CMK (cell line): ENCODE measurements around the gene RSPRY1.

Experiments used
- DNase-seq: peaks from one replicate; pipeline ENCODE4 v3.0.0-alpha.2; 2010; ENCODE audit warnings: low read depth

The RSPRY1 gene

DNA sequence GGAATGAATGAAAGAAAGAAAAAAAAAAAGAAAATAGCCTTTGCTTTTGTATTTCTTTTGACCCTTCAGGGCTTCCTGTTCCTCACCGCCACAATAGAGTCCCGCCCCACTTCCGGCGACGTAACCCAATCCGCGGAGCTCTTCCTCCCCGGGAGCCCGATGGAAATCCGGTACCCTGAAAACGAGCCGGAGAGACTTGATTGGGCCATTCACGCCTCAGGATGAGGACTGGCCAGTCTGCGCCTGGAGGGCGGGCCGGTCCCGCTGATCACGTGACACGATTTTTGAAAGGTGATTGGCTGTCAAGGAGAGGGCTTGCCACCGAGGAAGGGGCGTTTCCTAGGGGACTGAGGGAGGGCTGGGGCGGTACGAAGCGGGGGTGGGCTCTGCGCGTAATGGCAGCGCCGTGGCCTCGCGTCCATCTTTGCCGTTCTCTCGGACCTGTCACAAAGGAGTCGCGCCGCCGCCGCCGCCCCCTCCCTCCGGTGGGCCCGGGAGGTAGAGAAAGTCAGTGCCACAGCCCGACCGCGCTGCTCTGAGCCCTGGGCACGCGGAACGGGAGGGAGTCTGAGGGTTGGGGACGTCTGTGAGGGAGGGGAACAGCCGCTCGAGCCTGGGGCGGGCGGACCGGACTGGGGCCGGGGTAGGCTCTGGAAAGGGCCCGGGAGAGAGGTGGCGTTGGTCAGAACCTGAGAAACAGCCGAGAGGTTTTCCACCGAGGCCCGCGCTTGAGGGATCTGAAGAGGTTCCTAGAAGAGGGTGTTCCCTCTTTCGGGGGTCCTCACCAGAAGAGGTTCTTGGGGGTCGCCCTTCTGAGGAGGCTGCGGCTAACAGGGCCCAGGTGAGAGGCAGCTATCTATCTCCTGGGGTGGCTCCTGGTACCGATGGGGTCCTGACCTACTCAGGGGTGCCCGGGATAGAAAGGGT, at the start of gene RSPRY1, which contains the start of gene PSME3IP1:
TSS of gene RSPRY1 (plus strand) at position 385 of the 927 bp plus-strand sequence. CDS start 18,330 bp downstream, outside the sequence.
TSS of gene PSME3IP1 (minus strand) at position 95 of the 927 bp plus-strand sequence. CDS start 12,185 bp downstream, outside the sequence.
- peak; percentile 99 for DNase-seq

DNA sequence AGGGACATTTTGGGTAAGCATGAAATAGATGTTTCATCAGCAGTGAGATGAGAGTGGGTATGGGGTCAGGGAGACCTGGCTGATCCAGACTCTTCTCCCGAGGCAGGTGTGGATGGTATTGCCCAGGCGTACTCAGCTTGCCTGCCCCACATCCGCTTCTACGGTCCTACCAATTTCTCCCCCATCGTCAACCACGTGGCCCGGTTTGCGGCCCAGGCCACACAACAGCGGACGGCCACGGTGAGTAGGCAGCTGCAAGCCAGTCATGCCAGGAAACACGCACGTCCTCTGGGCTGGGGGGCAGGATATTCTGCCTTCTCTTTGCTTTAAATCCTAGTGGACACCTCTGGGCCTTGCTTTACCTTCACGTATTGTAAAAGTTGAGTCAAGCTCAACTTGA, 49.1 kb upstream of the RSPRY1 start:
- no peak for DNase-seq

DNA sequence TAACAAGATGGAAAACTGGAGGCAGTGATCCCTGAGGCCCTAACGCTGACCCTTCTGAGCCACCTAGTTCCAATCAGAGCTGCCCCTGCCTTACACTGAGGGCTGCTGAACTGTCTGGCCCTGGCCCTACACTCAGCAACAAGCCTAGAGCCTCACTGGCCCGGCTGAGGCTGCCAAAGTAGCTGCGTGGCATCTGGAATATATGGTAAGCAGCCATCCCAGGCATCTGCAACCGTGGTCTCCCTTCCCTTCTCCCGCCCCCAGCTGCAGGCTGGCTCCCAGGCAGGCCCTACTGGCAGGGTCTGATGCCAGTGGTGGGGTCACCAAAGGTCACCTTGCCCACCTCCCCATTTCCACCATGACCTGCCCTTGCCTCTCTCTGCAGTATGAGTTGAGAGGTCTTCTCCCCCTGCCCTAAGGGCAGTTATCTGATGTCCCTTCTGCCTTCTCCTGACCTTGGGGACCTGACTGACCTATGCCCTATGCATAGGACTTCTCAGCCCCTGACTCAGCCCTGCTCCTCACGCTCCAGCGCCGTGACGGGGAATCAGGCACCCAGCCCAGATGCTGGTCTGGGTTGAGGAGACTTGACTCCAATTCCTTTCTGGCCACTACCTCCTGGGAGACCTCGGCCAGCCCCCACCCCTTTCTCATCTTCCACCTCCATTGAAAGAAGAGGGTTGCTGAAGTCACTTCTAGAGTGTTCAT, 48.4 kb upstream of the RSPRY1 start:
- DNase-seq = no peak

DNA sequence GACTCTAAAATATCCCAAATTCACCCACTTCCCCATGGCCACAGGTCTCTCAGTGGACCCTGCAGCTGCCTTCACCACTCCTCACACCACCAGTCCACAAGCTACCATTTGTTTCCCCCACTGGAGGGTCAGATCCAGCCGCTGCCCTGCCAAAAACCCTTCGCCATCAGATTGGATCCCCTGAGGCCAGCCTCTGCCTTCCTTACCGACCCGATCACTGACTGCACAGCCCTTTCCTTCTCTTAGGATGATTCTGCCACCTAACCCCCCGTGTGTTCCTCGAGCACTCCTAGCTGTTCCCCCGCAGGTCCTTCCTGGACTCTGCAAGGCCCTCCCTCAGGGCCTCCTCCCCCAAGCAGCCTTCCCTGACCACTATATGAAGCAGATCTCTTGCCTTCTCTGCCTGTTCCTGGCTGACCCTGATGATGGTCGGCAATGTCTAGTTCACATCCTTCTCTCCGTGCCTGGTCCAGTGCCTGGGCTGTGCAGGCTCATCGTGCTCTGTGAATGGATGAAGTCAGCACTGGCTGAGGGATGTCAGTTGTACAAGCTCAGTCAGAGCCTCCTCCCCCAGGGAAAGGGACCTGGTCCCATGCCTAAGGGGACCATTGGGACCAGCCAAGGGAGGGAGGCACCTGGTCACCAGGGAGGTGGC, 47.7 kb upstream of the RSPRY1 start:
- no peak for DNase-seq

DNA sequence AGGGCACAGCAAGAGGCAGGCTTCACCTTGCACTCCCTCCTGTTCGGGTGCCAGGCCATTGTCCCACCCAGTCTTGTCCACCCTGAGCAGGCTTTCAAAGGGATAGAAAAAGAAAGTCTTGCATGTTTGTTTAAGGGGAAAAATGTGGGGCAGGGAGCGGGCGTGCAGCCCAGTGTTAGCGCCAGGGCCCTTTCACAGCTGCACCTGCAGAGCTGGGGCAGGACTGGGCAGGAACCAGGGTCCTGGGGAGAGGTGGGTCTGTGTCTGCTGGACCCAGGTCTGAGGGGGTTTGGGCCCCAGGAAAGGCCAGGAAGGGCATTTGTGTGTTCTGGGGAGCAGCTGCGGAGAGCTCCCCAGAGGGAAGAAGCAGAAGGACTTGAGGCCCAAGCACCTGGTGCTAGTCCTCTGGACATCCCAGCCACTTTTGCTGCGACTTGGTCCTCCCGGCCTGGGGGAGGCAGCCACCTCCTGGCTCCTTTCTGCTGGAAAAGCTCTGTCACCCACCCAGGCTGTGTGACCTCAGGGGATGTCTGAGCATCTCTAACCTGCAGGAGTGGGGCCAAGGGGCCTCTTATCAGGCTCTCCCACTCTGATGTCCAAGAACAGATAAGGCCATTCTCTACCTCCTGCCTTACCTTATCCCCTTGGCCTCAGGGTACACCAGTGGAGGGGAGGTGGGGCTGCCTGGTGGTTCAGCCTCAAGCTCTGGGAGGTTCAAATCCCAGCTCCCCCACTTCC, 45.0 kb upstream of the RSPRY1 start:
- no peak for DNase-seq

DNA sequence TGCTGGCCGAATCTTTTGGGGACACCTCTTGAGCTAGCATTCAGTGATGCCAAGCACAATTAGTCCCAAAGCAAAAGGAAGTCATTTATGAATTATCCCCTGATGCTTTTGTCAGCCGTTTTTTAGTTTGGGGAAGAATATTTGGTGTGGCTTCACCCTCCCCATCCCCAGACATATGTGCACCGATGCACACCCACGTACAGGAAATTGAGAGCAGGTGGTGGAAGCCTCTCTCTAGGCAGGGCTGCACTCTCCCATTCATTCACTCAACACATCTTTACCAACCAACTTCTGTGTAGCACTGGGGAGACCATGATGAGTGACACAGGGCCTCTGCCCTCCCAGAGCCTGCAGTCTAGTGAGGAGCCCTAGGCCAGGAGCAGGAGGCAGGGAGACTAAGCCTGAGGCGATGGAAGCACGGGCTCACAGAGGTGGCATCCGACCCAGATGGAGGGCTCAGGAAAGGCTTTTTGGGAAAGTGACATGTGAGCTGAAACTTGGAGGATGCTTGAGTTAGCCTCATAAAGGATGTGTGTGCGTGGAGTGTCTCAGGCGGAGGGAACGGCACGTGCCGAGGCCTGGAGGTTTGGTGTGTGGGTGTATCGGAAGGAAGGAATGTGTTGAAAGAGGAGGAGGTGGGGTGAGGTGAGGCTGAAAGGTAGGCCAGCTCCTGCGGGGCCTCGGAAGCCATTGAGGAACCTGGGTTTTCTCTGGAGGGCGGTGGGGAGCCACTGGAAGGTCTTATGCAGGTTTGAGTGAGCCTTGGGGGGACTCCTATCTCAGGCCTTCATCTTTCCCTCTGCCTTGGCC, 44.1 kb upstream of the RSPRY1 start:
- DNase-seq = no peak

DNA sequence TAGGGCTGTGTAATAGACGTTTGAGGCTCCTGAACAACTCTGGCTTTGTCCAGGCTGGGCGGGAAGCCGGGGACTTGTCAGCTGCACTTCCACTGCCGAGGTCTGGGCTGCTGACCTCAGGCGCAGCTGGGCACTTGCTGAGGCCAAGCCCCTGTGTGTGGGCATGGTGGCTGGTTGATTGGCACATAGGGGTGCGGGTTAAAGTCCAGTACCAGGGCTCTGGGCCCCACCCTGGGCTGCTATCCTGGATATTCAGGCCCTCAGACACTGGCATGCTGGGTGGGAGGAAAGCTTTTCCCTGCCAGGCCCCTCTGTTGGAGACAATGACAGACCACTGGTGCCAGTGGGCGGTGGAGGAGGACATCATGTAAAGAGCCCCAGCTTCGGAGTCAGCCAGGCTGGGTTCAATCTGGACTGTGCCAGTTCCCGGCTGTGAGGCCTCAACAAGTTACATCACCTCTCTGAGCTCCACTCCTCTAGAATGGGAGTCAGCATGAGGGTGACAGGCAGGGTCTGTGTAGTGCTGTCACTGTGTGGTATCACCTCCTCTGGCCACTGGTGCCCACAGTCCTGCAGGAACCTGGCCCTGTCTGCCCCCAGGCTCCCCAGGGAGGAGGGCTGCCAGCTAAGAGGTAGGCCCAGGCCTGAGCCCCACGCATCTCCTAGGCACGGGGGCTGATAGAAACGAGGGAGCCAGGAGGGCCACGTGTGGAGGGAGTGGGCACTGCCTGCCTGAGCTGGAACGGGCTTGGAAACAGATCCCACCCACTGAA, 42.8 kb upstream of the RSPRY1 start:
- DNase-seq = no peak

DNA sequence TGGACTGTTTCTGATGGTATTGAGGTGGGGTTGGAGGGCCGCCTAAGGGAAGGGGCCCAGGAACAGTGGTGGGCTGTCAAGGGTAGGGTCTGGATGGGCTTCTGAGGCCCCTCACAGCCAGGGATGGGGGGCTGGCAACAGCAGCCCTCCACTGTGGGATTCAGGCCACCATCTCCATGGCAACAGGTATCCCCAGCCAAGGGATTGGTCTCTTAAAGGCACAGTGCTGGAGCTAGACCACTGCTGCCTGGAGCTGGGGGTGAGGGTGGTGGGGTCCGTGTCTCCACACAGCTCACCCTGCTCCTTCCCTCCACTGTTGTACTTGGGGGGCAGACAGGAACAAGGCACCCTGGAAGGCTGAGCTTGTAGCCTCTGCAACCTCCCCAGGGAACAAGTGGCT, 42.1 kb upstream of the RSPRY1 start:
- DNase-seq = no peak

DNA sequence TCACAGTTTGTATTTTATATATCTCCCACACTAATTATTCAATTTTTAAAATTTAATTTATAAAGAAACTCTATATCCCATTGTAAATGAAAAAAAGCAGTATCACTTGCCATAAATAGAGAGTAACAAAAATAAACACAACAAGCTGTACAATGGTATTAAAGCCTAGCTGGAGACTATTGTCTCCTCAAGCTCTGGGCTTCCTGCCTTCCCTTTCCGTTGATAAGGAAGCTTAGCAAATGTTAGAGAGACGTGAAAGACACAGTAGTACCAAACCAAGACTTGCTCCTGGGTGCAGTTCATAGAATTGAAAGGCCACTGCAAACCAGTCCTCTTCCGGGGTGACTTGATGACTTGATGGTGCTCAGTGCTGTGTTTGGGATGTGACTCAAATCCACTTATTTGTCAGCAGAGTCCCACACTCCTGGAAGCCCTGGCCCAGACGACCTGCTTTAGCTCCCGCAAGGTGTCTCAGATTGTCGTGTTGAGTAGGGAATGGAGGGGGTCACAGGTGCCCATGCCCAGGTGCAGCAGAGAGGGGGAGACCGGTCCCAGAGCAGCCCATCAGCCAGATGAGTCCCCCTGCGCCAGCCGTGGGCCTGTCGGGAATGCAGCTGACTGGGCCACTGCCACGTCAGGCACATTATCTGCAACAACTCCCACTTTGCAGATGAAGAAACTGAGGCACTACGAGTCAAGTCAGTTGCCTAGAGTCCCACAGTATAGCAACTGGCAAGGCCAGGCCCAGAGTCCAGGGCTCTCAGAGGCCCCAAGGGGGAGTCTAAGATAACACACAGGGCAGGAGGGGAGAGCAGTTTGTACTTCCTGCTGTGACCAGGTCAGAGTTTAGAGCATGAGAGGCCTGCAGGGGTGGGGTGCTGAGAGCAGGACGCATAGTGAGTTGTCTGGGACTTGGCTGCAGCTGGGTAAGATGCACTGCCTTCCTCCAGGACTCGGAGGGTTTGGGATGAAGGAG, 40.8 kb upstream of the RSPRY1 start:
- DNase-seq = peak; percentile 58

DNA sequence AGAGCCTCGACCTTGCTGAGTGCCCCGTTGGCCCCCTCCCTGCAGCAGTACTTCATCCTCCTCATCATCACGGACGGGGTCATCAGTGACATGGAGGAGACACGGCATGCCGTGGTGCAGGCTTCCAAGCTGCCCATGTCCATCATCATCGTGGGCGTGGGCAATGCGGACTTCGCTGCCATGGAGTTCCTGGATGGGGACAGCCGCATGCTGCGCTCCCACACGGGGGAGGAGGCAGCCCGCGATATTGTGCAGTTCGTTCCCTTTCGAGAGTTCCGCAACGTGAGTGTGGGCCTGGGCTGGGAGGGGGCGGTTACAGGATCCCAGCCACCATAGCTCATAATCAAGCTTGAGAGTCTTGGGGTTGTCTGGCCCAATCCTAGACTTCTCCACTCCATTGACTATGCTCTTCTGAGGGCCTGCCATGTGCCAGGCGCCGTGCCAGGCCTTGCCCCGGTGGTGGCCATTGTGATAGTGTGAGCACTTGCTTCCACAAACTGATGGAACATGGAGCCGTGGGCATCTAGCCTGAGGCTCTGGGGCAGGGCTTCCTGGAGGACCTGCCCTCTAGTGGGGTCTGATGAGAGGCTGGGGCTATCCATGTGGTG, 40.0 kb upstream of the RSPRY1 start:
- no peak for DNase-seq

DNA sequence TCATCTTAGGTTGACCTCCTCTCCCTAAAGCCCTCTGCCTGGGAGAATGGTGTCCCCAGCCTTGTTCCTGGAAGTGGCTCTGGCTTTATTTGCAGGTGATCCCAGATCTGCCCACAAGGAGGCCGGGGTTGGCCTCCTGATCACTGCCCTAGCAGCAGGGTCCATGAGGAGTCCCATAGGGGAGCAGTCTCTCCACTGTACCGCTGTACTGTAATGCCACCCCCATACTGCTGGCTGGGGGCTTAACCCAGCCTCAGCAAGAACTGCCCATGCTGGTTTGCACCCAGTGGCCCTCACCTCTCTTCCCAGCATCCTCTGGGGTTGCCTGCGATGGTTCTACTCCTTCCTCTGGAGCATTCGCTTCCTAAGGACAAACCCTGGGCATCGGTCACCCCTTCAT, 39.4 kb upstream of the RSPRY1 start:
- no peak for DNase-seq

DNA sequence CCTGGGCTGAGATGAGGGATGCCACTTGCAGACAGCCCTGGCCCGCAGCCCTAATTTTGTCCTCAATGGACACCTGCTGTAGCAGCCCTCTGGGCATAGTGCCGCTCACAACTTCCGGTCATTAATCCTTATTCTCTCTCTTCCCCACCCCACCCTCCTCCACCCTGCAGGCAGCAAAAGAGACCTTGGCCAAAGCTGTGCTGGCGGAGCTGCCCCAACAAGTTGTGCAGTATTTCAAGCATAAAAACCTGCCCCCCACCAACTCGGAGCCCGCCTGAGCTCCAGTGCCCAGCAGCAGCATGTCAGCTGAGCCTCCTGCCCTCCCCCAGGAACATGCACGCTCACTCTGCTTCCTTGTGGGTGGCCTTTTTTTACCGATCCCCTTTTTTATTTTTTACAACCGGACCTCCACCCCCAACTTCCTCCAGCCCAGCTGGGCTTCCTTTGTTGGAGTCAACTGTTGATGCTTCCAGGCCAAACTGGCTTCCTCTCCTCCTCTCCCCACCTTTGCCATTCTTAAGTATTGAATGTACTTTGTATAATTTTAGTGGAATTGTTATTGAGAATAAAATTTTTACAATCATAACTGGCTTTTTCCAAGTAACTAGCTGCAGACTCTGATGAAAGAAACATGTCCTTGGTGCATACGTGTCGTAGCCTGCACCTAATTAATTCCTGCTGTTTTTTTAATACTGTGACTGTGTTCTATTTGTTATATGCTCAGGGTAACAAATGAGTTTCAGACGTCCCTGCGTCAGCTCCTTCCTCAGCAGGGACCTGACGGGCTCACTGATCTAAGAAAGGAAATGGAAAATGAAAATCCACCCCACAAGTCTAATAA, 38.5 kb upstream of the RSPRY1 start:
- DNase-seq = no peak

DNA sequence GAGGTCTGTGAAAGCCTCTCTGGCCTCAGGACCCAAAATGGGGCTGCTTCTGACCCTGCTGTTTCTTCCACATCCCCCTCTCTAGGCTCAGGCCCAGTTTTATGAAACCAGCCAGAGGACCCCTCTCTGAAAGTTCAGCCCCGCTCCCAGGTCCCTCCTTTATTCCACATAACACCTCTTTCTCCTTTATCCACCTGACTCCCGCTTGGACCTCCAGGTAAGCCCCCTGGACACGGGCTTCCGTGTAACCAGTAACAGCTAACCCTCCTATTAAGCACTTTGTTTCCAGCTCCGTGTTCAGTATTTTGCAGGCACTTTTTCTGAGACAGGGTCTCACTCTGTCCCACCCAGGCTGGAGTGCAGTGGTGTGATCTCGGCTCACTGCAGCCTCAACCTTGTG, 37.6 kb upstream of the RSPRY1 start:
- DNase-seq = no peak

DNA sequence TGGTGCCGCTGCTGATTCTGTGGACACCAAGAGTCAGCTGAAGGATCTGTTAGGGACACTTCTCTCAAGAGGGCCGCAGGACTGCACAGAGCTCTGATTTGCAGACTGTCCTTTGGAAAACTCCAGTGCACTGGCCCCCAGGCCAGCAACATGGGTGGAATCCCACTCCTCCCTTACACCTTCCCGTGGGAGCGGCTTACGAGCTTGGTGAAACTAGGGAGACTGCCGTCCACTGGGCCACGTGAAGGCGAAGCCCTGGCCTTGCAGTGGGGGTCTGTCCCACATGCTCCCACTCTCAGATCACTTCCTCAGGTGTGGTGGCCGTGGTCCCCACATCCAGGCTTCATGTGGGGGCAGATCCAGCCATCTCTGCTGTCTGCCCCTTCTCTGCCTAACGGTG, 36.7 kb upstream of the RSPRY1 start:
- DNase-seq = no peak

DNA sequence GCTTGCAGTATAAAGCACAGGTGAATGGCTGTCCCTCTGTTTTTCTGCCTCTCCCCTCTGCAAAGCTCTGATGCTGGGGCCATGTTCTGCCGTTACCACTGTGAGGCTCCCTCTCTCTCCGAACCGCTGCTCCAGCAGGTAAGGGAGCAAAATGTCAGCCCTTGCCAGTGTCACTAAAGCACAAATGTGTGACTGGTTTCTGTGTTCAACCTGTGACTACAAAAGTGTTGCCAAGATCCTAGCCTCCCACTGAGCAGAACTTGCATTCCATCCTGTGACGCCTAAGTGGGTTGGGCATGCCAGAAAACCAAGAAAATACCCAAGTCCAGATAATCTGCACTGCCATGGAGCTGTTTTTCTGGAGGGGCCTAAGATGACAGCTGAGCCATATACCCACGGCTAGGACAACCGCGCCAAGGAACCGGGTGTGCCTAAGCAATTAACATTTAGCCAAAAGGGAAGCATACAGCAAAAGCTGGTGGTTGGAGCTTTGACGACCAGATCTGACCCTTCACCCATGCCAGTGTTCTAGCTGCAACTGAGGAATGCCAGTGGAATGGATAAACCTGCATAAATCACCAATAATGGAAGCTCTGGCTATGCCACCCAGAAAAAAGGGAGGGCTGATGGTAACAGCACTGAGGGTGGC, 35.3 kb upstream of the RSPRY1 start:
- DNase-seq = no peak

DNA sequence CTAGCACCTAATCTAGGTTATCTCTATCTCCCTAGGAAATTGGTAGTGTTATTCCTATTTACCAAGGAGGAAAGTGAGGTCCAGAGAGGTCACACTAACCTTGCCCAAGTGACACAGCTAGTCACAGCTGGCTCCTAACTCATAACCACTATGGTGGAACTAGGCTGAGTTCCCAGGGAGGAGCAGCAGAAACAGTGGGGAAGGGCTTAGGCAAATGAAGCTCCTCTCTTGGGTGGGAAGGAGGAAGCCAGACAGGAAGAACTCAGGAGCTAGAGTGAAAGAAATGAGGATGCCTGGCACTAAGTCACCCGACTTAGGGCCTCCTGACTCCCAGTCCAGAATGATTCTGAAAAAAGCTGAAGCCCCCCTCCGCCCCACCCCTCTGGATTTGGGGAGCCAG, 34.8 kb upstream of the RSPRY1 start:
- DNase-seq = no peak
